K562 (cell line): ENCODE measurements around the gene PACS1. TPM values are rescaled to one million over a fixed set of nuclear protein-coding genes. Genes with fewer than 3 reads are reported as not detected.

ENCODE experiments used
- ATAC-seq: fragments of 200-7000 bp; cut with Tn5 transposase; 3 replicates; pipeline ENCODE4 v1.9.1; 2020; ENCODE audit warnings: moderate library complexity
- BruUV-seq: library from RNA; stranded (reverse); fragments of 400-500 nt; replicated peaks from 2 replicates; lab custom pipeline; 2021; lab: Mats Ljungman, UMichigan
- CTCF ChIA-PET: fragments of 300-600 bp; formaldehyde crosslinking; extraction: SDS; loops from one replicate; lab custom pipeline; 2021; ENCODE audit warnings: low intra/inter-chr PET ratio; lab: Yijun Ruan, JAX
- POLR2A ChIA-PET: fragments of 300-600, 350-650 bp; sonication (Branson Sonifier 250); formaldehyde crosslinking; extraction: SDS; loops from one replicate; lab custom pipeline; 2021; ENCODE audit warnings: antibody characterized with exemption, inconsistent platforms; lab: Yijun Ruan, JAX
- DNase-seq, 4 experiments: peaks; one replicate each; pipeline versions ENCODE4 v3.0.0 to v3.0.0-alpha.2; 2011 to 2018; ENCODE audit warnings: low spot score in 3 of 4, mixed read lengths in 3 of 4; ENCODE audit errors: extremely low read depth in 1 of 4
- FAIRE-seq: peaks from 2 replicates; lab custom pipeline; 2011; peaks lifted over from hg19 to GRCh38; lab: Jason Lieb, UNC
- H2AFZ ChIP-seq: 2 replicates; pipeline ENCODE4 v1.6.0; 2011; ENCODE audit warnings: low read depth, low read length, control low read depth, inconsistent platforms
- H3K27ac ChIP-seq: fragments of 200-600 bp; 3 replicates; pipeline ENCODE4 v1.8.0; 2011; ENCODE audit warnings: low read depth, mild to moderate bottlenecking, control low read depth, inconsistent platforms, low read length, moderate library complexity, mixed read lengths; ENCODE audit errors: extremely low read depth
- H3K27me3 ChIP-seq, 2 experiments: fragments of 300-600 bp in 1 of 2; 2 replicates in 1 of 2; 3 replicates in 1 of 2; pipeline versions ENCODE4 v1.6.0 to v1.8.0; 2011; ENCODE audit warnings: inconsistent platforms in 2 of 2, low read length in 2 of 2, mild to moderate bottlenecking in 1 of 2, mixed read lengths in 1 of 2, moderate library complexity in 1 of 2; ENCODE audit not compliant: control insufficient read depth in 2 of 2, insufficient read depth in 2 of 2
- H3K36me3 ChIP-seq: fragments of 300-600 bp; 3 replicates; pipeline ENCODE4 v1.8.0; 2011; ENCODE audit warnings: mild to moderate bottlenecking, low read length, inconsistent platforms; ENCODE audit not compliant: control insufficient read depth, insufficient read depth
- H3K4me1 ChIP-seq, 2 experiments: fragments of 200-600 bp in 1 of 2; replicated peaks in 1 of 2; 2 replicates in 1 of 2; 3 replicates in 1 of 2; pipeline versions ENCODE4 v1.5.1 to v1.8.0; 2011; ENCODE audit warnings: inconsistent platforms in 2 of 2, low read length in 2 of 2, mild to moderate bottlenecking in 1 of 2, mixed read lengths in 1 of 2, moderate library complexity in 1 of 2; ENCODE audit not compliant: control insufficient read depth in 2 of 2, insufficient read depth in 2 of 2
- H3K4me2 ChIP-seq: 2 replicates; pipeline ENCODE4 v1.6.1; 2011; ENCODE audit warnings: low read length, control low read depth, inconsistent platforms, mixed read lengths; ENCODE audit not compliant: insufficient read depth
- H3K4me3 ChIP-seq: fragments of 200-600 bp; sonication (generic), shearing (Covaris generic); 2 replicates; pipeline ENCODE4 v1.5.1; 2016; ENCODE audit warnings: control low read depth, inconsistent platforms
- H3K79me2 ChIP-seq: fragments of 200-600 bp; 3 replicates; pipeline ENCODE4 v1.8.0; 2011; ENCODE audit warnings: low read length, inconsistent platforms; ENCODE audit not compliant: control insufficient read depth, insufficient read depth
- H3K9ac ChIP-seq, 2 experiments: 2 replicates each; pipeline versions ENCODE4 v1.6.0 to v1.6.1; 2011; ENCODE audit warnings: low read depth in 2 of 2, low read length in 2 of 2, control low read depth in 1 of 2, inconsistent platforms in 1 of 2, mild to moderate bottlenecking in 1 of 2, mixed read lengths in 1 of 2; ENCODE audit not compliant: insufficient read depth in 1 of 2
- H3K9me1 ChIP-seq: one replicate; pipeline ENCODE4 v1.6.0; 2011; ENCODE audit warnings: inconsistent platforms, mild to moderate bottlenecking, low read length, moderate library complexity; ENCODE audit not compliant: control insufficient read depth, insufficient read depth
- H3K9me3 ChIP-seq: replicated peaks from 2 replicates; pipeline ENCODE4 v1.5.1; 2011; ENCODE audit warnings: low read depth, low read length, inconsistent platforms; ENCODE audit not compliant: control insufficient read depth, insufficient read depth
- H4K20me1 ChIP-seq: replicated peaks from 2 replicates; pipeline ENCODE4 v1.6.1; 2011; ENCODE audit warnings: low read length, inconsistent platforms, mixed read lengths; ENCODE audit not compliant: control insufficient read depth, insufficient read depth
- CEBPB ChIP-seq: fragments of 450-650 bp; IDR thresholded peaks from 2 replicates; pipeline ENCODE4 v1.6.1; 2016; ENCODE audit warnings: missing genetic modification characterization, missing compliant biosample characterization
- HNRNPH1 ChIP-seq: fragments of 200-400 bp; formaldehyde crosslinking; optimal IDR thresholded peaks from 2 replicates; pipeline ENCODE3; 2017; ENCODE audit warnings: low read depth, mild to moderate bottlenecking, low read length, moderate library complexity
- JUN ChIP-seq, 2 experiments: sonication (generic) in 1 of 2; formaldehyde crosslinking in 1 of 2; IDR thresholded peaks; 2 replicates each; pipeline versions ENCODE4 v1.6.1 to v1.8.0; 2012 to 2022; ENCODE audit warnings: borderline replicate concordance in 2 of 2, mild to moderate bottlenecking in 2 of 2, improper control_type of control experiment in 1 of 2, low read depth in 1 of 2, low read length in 1 of 2, missing genetic modification reagents in 1 of 2
- MTA3 ChIP-seq: fragments of 450-650 bp; formaldehyde crosslinking; IDR thresholded peaks from 2 replicates; pipeline ENCODE4 v1.6.1; 2017; ENCODE audit warnings: mild to moderate bottlenecking, borderline replicate concordance
- NONO ChIP-seq, 2 experiments: fragments of 200-400 bp in 1 of 2; fragments of 450-650 bp in 1 of 2; formaldehyde crosslinking in 1 of 2; IDR thresholded peaks; 2 replicates each; pipeline ENCODE4 v1.6.1; 2017; ENCODE audit warnings: low read depth in 2 of 2, mild to moderate bottlenecking in 2 of 2, moderate library complexity in 2 of 2, low read length in 1 of 2
- RBM22 ChIP-seq: fragments of 200-400 bp; formaldehyde crosslinking; IDR thresholded peaks from 2 replicates; pipeline ENCODE4 v1.6.1; 2018; ENCODE audit warnings: low read length, low read depth; ENCODE audit not compliant: poor library complexity, severe bottlenecking
- SRSF3 ChIP-seq: fragments of 200-400 bp; formaldehyde crosslinking; IDR thresholded peaks from 2 replicates; pipeline ENCODE4 v1.6.1; 2016; ENCODE audit warnings: mild to moderate bottlenecking, low read length, moderate library complexity; ENCODE audit not compliant: insufficient read depth
- WGBS: fragments of 100-300 bp; shearing (Covaris generic); methylation state at CpG from one replicate; pipeline ENCODE4 v1.1.6; 2016; ENCODE audit warnings: low coverage, mixed read lengths; ENCODE audit not compliant: insufficient coverage; ENCODE audit errors: missing lambda C conversion rate; 5-methylcytosine and 5-hydroxymethylcytosine counted together
- in situ Hi-C: fragments of 300-500 bp; cut with MboI; formaldehyde crosslinking; loops from 4 replicates; pipeline ENCODE4 v1.15.0; 2018; ENCODE audit warnings: inconsistent platforms, mixed read lengths
- intact Hi-C: fragments of 100-400 bp; cut with micrococcal nuclease; formaldehyde crosslinking; loops from 2 replicates; pipeline ENCODE4 v1.14.2; 2022
- polyA plus RNA-seq, 8 experiments: library from polyadenylated mRNA; depleted of rRNA in 4 of 8; stranded (reverse) in 5 of 8; unstranded in 3 of 8; fragments of >200 nt; fragmentation: Nextera tagmentation in 2 of 8; fragmentation: Illumina TruSeq in 1 of 8; extraction: Ambion mirVana in 2 of 8; extraction: Trizol in 1 of 8; gene quantifications; 2 replicates each; pipeline versions ENCODE4 v1.2.1 to v1.2.3, GENCODE V29; 2011 to 2014; ENCODE audit warnings: inconsistent platforms in 1 of 8, missing spikeins in 1 of 8
- total RNA-seq, 7 experiments: library from RNA; depleted of rRNA in 6 of 7; stranded (reverse); fragments of >200 nt in 6 of 7; fragmentation: Illumina TruSeq in 2 of 7; extraction: Trizol in 2 of 7; gene quantifications; 2 replicates each; pipeline versions ENCODE4 v1.2.1 to v1.2.3, GENCODE V29; 2011 to 2021; ENCODE audit warnings: low replicate concordance in 1 of 7
- TF ChIP-seq, protein P1 (sequence below): sonication (generic); formaldehyde crosslinking; IDR thresholded peaks from 2 replicates; pipeline ENCODE4 v1.8.1; 2023; ENCODE audit warnings: mild to moderate bottlenecking, missing genetic modification reagents

Gene PACS1
- total and polyA plus RNA-seq, 9 of the 15 experiments (the other 6 are each of a cell fraction or from before 2014, with no cell fraction given): 0.34 to 28.1 (median 8.5) TPM

- no peak for FAIRE-seq
- no peak overlapping the region for H3K4me3 ChIP-seq
- no TSS peak for BruUV-seq
- H3K79me2 ChIP-seq: no peaks in the 10 kb centered on the region
- in situ Hi-C loops (no loop called here), intact Hi-C loops (no loop called here)
- no peak overlapping the region for H3K27ac ChIP-seq
- TF ChIP-seq CEBPB (tag): no peak
- TF ChIP-seq HNRNPH1: no peak
- TF ChIP-seq MTA3: no peak
- no peak for TF ChIP-seq RBM22
- no peak for TF ChIP-seq SRSF3
- TF ChIP-seq, protein P1, sequence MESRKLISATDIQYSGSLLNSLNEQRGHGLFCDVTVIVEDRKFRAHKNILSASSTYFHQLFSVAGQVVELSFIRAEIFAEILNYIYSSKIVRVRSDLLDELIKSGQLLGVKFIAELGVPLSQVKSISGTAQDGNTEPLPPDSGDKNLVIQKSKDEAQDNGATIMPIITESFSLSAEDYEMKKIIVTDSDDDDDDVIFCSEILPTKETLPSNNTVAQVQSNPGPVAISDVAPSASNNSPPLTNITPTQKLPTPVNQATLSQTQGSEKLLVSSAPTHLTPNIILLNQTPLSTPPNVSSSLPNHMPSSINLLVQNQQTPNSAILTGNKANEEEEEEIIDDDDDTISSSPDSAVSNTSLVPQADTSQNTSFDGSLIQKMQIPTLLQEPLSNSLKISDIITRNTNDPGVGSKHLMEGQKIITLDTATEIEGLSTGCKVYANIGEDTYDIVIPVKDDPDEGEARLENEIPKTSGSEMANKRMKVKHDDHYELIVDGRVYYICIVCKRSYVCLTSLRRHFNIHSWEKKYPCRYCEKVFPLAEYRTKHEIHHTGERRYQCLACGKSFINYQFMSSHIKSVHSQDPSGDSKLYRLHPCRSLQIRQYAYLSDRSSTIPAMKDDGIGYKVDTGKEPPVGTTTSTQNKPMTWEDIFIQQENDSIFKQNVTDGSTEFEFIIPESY (CRISPR knock-in tag): peak; percentile 16; the same call in 1 of the 2 replicates
- TF ChIP-seq JUN (IDR thresholded peaks at IDR 0.05; ENCODE audit: borderline replicate concordance, low read depth, low read length): no peak
- TF ChIP-seq JUN (CRISPR knock-in tag; IDR thresholded peaks at IDR 0.05; ENCODE audit: borderline replicate concordance): no peak
- TF ChIP-seq NONO (IDR thresholded peaks at IDR 0.05; ENCODE audit: low read depth in 2 of 2, low read length in 1 of 2): no peak
- H3K36me3 ChIP-seq: no peaks in the 10 kb centered on the region
- CTCF ChIA-PET: interaction anchor here (1.9 kb wide), 1 partner anchor 54 kb away, joined by 5 read pairs; no protein-coding TSS in a partner anchor
- peaks cover 0 to 6% of the 10 kb centered on the region in 2 experiments; a peak in 2 of 5 replicates for H3K4me1 ChIP-seq
- no peak overlapping the region for H3K9ac ChIP-seq
- H2AFZ ChIP-seq: no peak overlapping the region
- no peak for ATAC-seq
- peaks cover 0 to 4% of the 10 kb centered on the region in 2 experiments; a peak in 1 of 5 replicates for H3K27me3 ChIP-seq
- DNase-seq: no peak
- no peaks in the 10 kb centered on the region for H4K20me1 ChIP-seq
- H3K9me1 ChIP-seq: no peaks in the 10 kb centered on the region
- no peaks in the 10 kb centered on the region for H3K9me3 ChIP-seq
- 85% methylated on average over 41 of the region's 88 CpGs for WGBS
- H3K4me2 ChIP-seq: no peak overlapping the region
- POLR2A ChIA-PET: interaction anchor here (0.7 kb wide), 1 partner anchor 8 kb away, joined by 3 read pairs; no protein-coding TSS in a partner anchor
These were observed 26.8 kb upstream of the PACS1 start for GRCh38 chr11:66042996-66043906.
